ENCODE data around the gene HDAC10.

- no peak for TF ChIP-seq CTCF (IDR thresholded peaks at IDR 0.05)
- no peak for TF ChIP-seq REST (IDR thresholded peaks at IDR 0.05; ENCODE audit: insufficient read depth in 1 of 2, low read depth in 2 of 2, low read length in 1 of 2)
- no peak for TF ChIP-seq TCF7L2 (IDR thresholded peaks at IDR 0.05; ENCODE audit: low read depth, low read length)
These were observed 2.9 kb upstream of the HDAC10 start for GRCh38 chr22:50253941-50254340.
